ENCODE results near the gene RAB7B.

- TF ChIP-seq CTCF (IDR thresholded peaks at IDR 0.05) (no peak), POLR2A (IDR thresholded peaks at IDR 0.05) (no peak), POLR2AphosphoS5 (IDR thresholded peaks at IDR 0.05) (no peak), EP300 (IDR thresholded peaks at IDR 0.05) (no peak)
Observed at GRCh38 chr1:205981257-205981656, 21.9 kb downstream of the RAB7B start.

All from suprapubic skin (tissue), 4 donors.